HG03175 (cell line): ENCODE results near the gene PDGFD.

Experiments
- ATAC-seq: cut with Tn5 transposase; IDR thresholded peaks from one replicate; pipeline ENCODE4 v1.9.1; 2021; ENCODE audit warnings: mild to moderate bottlenecking, moderate library complexity; ENCODE audit not compliant: unreplicated experiment

PDGFD gene

GRCh38 chr11:104095791-104096190, 68.2 kb downstream of the PDGFD start:
- ATAC-seq = no peak

- no peak for ATAC-seq
These were observed 69.4 kb downstream of the PDGFD start for GRCh38 chr11:104094576-104094975.

GRCh38 chr11:104093426-104094280, 70.3 kb downstream of the PDGFD start:
- ATAC-seq = no peak

DNA sequence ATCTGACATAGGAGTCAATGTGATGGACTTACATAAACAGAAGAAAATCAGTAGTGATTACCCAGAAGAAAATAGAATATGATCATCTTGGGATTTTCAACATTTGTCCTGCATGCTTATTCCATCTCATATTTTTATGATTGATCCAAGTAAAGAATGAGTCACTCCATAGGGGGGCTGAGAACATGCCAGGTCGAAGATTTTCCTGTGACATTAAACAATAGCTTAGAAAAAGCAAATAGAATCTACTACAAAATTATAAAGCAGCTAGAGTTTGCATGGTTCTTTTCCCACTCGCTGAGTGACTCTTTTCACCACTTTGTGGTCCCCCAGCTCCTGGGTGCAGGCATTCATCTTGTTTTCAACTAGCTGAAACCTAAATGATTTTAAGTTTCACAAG, 71.2 kb downstream of the PDGFD start:
- ATAC-seq = no peak

DNA sequence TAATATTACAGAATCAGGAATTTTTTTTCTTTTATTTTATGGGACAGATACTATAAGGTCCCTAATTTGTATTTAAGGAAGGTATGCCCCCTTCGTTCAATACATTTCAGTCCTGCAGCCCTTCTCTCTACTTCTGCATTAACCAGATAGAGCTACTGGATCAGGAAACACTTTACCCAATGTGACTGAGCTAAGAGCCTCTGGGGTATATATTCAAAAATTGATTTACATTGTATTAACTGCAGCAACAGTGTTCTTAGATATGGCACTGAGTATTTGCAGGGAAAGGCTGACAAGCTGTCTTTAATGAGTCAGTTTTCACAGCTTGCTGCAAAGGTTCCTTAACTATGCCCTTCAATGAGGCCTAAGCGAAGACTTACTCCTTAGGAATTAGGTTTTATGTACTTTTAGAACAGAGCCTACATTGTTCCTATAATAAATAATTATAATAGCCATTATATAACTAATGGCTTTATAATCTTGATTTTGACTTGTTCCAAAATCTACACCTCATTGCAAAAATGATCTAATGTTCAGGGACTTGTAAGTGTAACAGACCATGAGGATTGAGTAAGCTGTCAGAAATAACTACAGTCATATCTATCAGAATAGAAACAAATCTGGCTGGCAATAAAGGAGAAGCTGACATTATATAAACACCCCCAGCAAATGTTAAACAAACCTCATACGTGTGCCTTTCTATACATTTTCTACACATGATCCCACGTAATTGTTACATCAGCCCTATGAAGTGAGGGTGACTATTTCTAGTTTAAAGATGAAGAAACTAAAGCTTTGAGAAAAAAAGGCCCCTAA, 72.5 kb downstream of the PDGFD start:
- no peak for ATAC-seq

GRCh38 chr11:104090767-104091166, 73.2 kb downstream of the PDGFD start:
- ATAC-seq = no peak

GRCh38 chr11:104089481-104089880, 74.5 kb downstream of the PDGFD start:
- no peak for ATAC-seq

DNA sequence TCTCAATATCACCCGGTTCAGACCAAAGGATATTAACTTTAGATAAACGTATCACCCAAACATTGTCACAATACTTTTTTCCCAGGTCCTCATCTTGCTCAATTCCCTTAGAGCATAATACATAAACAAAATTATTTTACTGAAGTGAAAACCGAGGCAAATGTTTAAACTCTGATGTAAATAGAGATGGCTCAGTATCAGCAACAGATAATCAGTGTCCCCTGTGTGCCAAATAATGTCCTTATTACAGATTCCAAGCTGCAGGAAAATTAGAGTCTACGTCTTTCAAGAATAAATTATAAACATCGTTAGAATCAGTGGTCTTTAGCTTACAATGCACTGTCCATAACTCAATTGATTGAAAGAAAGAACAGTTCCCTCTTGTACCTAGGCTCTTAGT, 77.3 kb downstream of the PDGFD start:
- ATAC-seq = no peak

- no peak for ATAC-seq
These were observed 85.0 kb downstream of the PDGFD start for GRCh38 chr11:104078995-104079394.

- no peak for ATAC-seq
These were observed 85.7 kb downstream of the PDGFD start for GRCh38 chr11:104078245-104078644.

DNA sequence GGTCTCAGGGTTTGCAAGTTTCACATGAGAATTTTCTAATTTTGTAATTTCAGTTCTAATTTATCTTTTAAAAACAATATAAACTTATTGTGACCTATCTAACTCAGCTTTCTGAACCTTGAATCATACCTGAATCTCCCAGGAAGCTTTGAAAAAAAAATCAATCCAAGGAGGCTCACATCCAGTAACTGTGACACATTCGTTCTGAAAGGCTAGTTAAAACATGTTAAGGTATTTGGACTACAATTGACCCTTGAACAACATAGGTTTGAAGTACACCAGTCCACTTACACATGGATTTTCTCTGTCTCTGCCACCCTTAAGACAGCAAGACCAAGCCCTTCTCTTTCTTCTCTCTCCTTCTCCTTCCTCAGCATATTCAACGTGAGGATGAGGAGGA, 87.5 kb downstream of the PDGFD start:
- ATAC-seq = no peak

- ATAC-seq = no peak
These were observed 88.2 kb downstream of the PDGFD start for GRCh38 chr11:104075706-104076105.

DNA sequence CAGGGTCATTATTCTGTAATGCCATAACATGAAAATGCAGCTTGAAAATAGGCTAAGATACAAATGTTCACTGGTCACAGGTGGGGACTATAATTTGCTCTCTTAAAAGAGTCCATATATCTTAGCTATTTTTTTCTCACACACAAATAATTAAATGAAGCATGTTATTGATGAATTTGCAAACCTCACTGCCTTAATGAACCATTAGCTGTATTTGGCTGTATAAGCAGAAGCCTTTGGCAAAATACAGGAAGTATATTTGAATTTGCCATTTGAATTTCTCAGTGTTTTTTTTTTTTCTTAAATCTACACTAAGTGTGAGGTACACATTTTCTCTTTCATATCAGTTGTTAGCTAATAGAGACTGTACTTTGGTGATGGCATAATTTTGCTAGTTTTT, 88.9 kb downstream of the PDGFD start:
- ATAC-seq = no peak

GRCh38 chr11:104073950-104074705, 89.8 kb downstream of the PDGFD start:
- peak; percentile 88 for ATAC-seq

- ATAC-seq = no peak
These were observed 96.4 kb downstream of the PDGFD start for GRCh38 chr11:104067534-104067933.

DNA sequence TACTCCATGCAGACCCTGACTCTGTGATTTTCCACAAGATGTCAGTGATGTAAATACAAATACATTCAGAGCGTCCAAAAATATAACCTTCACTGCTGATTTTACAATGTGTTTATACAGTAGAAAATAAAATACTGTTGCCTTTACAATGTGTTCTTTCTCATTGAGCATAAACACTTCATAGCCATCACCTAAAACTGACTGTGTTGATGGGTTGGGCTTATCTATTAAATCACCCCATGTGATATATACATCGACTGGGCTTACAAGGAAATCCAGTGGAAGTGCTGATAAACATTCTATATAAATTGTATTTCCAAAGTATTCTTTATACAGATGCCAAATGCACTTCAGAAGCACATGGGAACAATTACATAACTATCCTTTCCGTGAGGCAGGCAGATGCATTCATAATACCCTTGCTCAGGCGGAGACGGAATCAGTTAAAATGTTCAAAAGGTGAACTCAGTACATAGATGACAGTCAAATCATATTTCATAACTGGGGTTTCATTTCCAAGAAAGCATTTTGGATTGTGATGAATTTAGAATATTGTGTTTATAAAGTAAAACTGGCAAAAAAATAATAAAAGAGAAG, 99.8 kb downstream of the PDGFD start:
- no peak for ATAC-seq

- no peak for ATAC-seq
These were observed 102.0 kb downstream of the PDGFD start for GRCh38 chr11:104061853-104062521.

GRCh38 chr11:104060820-104061219, 103.1 kb downstream of the PDGFD start:
- ATAC-seq = peak; percentile 55

GRCh38 chr11:104060004-104060794, 103.7 kb downstream of the PDGFD start:
- no peak for ATAC-seq

- no peak for ATAC-seq
These were observed 105.3 kb downstream of the PDGFD start for GRCh38 chr11:104058680-104059079.
